Neural progenitor cell (in vitro differentiated cells): ENCODE results near the gene MAD1L1. TPM values are rescaled to one million over a fixed set of nuclear protein-coding genes. Genes with fewer than 3 reads are reported as not detected.

Experiments used
- DNase-seq: peaks from one replicate; pipeline ENCODE4 v3.0.0-alpha.2; 2016; ENCODE audit warnings: low spot score
- H2AFZ ChIP-seq: fragments of 200-600 bp; sonication (generic); replicated peaks from 2 replicates; pipeline ENCODE4 v1.6.1; 2016; ENCODE audit warnings: antibody characterized with exemption
- H3F3A ChIP-seq: fragments of 200-600 bp; sonication (generic); 2 replicates; pipeline ENCODE4 v1.6.1; 2016; ENCODE audit warnings: antibody characterized with exemption, low read depth
- H3K27ac ChIP-seq: fragments of 200-600 bp; sonication (generic); 2 replicates; pipeline ENCODE4 v1.5.1; 2016; ENCODE audit warnings: mild to moderate bottlenecking
- H3K27me3 ChIP-seq: fragments of 200-600 bp; sonication (generic); 2 replicates; pipeline ENCODE4 v1.6.1; 2016; ENCODE audit warnings: mild to moderate bottlenecking, moderate library complexity
- H3K36me3 ChIP-seq: fragments of 200-600 bp; sonication (generic); 2 replicates; pipeline ENCODE4 v1.5.1; 2016
- H3K4me1 ChIP-seq: fragments of 200-600 bp; sonication (generic); 2 replicates; pipeline ENCODE4 v1.6.1; 2016; ENCODE audit warnings: mixed run types
- H3K4me2 ChIP-seq: fragments of 200-600 bp; sonication (generic); 2 replicates; pipeline ENCODE4 v1.6.1; 2016
- H3K4me3 ChIP-seq: fragments of 200-600 bp; sonication (generic); 2 replicates; pipeline ENCODE4 v1.5.1; 2016
- H3K79me2 ChIP-seq: fragments of 200-600 bp; sonication (generic); 2 replicates; pipeline ENCODE4 v1.6.1; 2016; ENCODE audit warnings: low read depth
- H3K9ac ChIP-seq: fragments of 200-600 bp; sonication (generic); 2 replicates; pipeline ENCODE4 v1.6.1; 2016
- H3K9me3 ChIP-seq: fragments of 200-600 bp; sonication (generic); 2 replicates; pipeline ENCODE4 v1.5.1; 2016; ENCODE audit warnings: low read depth
- H4K20me1 ChIP-seq: fragments of 200-600 bp; sonication (generic); 2 replicates; pipeline ENCODE4 v1.6.1; 2016; ENCODE audit warnings: low read depth
- H3K27ac Mint-ChIP-seq: 3 replicates; pipeline ENCODE4 v1.8.0; 2021; ENCODE audit warnings: mixed read lengths
- H3K27me3 Mint-ChIP-seq: 2 replicates; pipeline ENCODE4 v1.8.0; 2022; ENCODE audit warnings: low read depth, mild to moderate bottlenecking, inconsistent platforms, moderate library complexity, mixed read lengths; ENCODE audit not compliant: insufficient read depth
- H3K36me3 Mint-ChIP-seq: 3 replicates; pipeline ENCODE4 v1.8.0; 2021; ENCODE audit warnings: mixed read lengths
- H3K4me1 Mint-ChIP-seq: 3 replicates; pipeline ENCODE4 v1.8.0; 2021; ENCODE audit warnings: mixed read lengths
- H3K4me3 Mint-ChIP-seq: 3 replicates; pipeline ENCODE4 v1.8.0; 2021; ENCODE audit warnings: mild to moderate bottlenecking, moderate library complexity, mixed read lengths
- H3K9me3 Mint-ChIP-seq: 3 replicates; pipeline ENCODE4 v1.8.0; 2020; ENCODE audit warnings: mixed read lengths
- EZH2 ChIP-seq: fragments of 200-600 bp; sonication (generic); IDR thresholded peaks from 2 replicates; pipeline ENCODE4 v1.6.1; 2017; ENCODE audit warnings: antibody characterized with exemption, mild to moderate bottlenecking, moderate library complexity
- EZH2phosphoT487 ChIP-seq: fragments of 200-600 bp; sonication (generic); IDR thresholded peaks from 2 replicates; pipeline ENCODE4 v1.6.1; 2017; ENCODE audit warnings: antibody characterized with exemption
- total RNA-seq: library from RNA; depleted of rRNA; stranded (reverse); fragments of >200 nt; gene quantifications from 2 replicates; pipeline ENCODE4 v1.2.3, GENCODE V29; 2015; ENCODE audit warnings: low replicate concordance
- TF ChIP-seq, protein P1 (sequence below): fragments of 200-600 bp; sonication (generic); IDR thresholded peaks from 2 replicates; pipeline ENCODE4 v1.5.1; 2017; ENCODE audit warnings: antibody characterized with exemption, mild to moderate bottlenecking

Gene MAD1L1
- total RNA-seq, 1 donor from 2014 or later, result 23.7 TPM

DNA sequence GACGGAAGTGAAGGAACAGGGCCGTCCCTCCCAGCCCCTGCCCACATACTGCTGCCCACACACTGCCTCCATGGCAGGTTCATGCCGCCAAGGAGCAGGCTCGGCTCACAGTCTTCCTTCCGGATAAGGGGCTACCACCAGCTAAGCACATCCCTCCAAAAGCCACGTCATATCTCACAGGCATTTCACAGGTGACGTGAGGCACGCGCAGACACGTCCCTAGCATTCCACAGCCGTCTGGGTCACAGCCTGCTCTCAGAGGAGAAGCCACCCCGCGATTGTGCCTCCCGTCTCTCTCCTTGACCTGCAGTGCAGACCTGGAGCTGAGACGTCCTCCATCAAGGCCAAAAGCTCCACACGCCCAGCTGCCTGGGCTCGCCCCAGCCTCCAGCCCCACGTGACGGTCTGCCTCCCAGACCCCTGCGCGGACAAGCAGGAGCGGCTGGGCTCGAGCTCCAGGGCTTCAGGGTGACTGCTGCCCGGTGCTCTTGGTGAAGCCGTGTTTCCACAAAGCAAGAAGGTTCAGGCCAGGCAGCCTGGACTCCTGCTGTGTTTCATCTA, 114.0 kb downstream of the MAD1L1 start:
- Histone ChIP-seq H3K79me2 (no peaks in the 10 kb centered on the region), H4K20me1 (peaks cover 6% of the 10 kb centered on the region), H3K4me1 (no peaks in the 10 kb centered on the region), H3K27ac (no peak overlapping the region), H3K36me3 (no peaks in the 10 kb centered on the region), H3K9me3 (no peaks in the 10 kb centered on the region), H3K27me3 (no peaks in the 10 kb centered on the region), H2AFZ (no peak overlapping the region), H3K9ac (no peak overlapping the region), H3K4me3 (no peak overlapping the region), H3K4me2 (no peak overlapping the region), H3F3A (no peaks in the 10 kb centered on the region)
- H3K4me3 Mint-ChIP-seq, result no peak overlapping the region
- no peak for DNase-seq
- no peak for TF ChIP-seq EZH2
- TF ChIP-seq EZH2phosphoT487, result no peak
- TF ChIP-seq, protein P1, sequence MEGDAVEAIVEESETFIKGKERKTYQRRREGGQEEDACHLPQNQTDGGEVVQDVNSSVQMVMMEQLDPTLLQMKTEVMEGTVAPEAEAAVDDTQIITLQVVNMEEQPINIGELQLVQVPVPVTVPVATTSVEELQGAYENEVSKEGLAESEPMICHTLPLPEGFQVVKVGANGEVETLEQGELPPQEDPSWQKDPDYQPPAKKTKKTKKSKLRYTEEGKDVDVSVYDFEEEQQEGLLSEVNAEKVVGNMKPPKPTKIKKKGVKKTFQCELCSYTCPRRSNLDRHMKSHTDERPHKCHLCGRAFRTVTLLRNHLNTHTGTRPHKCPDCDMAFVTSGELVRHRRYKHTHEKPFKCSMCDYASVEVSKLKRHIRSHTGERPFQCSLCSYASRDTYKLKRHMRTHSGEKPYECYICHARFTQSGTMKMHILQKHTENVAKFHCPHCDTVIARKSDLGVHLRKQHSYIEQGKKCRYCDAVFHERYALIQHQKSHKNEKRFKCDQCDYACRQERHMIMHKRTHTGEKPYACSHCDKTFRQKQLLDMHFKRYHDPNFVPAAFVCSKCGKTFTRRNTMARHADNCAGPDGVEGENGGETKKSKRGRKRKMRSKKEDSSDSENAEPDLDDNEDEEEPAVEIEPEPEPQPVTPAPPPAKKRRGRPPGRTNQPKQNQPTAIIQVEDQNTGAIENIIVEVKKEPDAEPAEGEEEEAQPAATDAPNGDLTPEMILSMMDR, result no peak
- H3K27ac Mint-ChIP-seq, result peak overlapping the region; percentile 21
- peaks cover 20% of the 10 kb centered on the region for H3K4me1 Mint-ChIP-seq
- H3K27me3 Mint-ChIP-seq, result peaks cover 2% of the 10 kb centered on the region
- no peaks in the 10 kb centered on the region for H3K9me3 Mint-ChIP-seq
- H3K36me3 Mint-ChIP-seq, result peaks cover 6% of the 10 kb centered on the region

DNA sequence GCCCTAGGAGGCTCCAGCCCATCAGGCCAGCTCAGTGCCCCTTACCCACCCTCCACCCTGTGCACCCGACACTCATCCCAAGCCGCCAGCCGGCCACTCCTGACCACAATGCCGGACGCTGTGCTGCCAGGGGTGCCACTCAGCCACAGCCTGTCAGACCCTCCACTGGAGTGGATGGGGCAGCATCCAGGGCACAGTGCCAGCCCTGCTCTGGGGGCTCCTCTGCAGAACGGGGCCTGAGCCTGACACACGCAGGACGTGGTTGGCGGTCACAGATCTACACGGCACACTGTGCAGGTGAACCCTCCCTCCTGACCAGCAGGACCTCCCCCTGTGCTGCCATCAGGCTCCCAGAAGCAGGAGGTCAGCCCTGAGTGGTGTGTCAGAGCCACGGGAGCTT, 114.7 kb downstream of the MAD1L1 start:
- Mint-ChIP-seq H3K9me3 (no peaks in the 10 kb centered on the region), H3K27ac (peak overlapping the region; percentile 21), H3K4me3 (no peak overlapping the region), H3K27me3 (peaks cover 2% of the 10 kb centered on the region), H3K36me3 (peaks cover 8% of the 10 kb centered on the region), H3K4me1 (peaks cover 23% of the 10 kb centered on the region)
- H3F3A ChIP-seq, result no peaks in the 10 kb centered on the region
- no peaks in the 10 kb centered on the region for H3K36me3 ChIP-seq
- H3K4me2 ChIP-seq, result no peak overlapping the region
- no peak overlapping the region for H2AFZ ChIP-seq
- no peaks in the 10 kb centered on the region for H3K27me3 ChIP-seq
- TF ChIP-seq, protein P1, result no peak
- TF ChIP-seq EZH2, result no peak
- no peak for TF ChIP-seq EZH2phosphoT487
- no peak overlapping the region for H3K27ac ChIP-seq
- H4K20me1 ChIP-seq, result peaks cover 6% of the 10 kb centered on the region
- H3K4me3 ChIP-seq, result no peak overlapping the region
- H3K79me2 ChIP-seq, result no peaks in the 10 kb centered on the region
- no peaks in the 10 kb centered on the region for H3K9me3 ChIP-seq
- no peak for DNase-seq
- H3K9ac ChIP-seq, result no peak overlapping the region
- H3K4me1 ChIP-seq, result no peaks in the 10 kb centered on the region

DNA sequence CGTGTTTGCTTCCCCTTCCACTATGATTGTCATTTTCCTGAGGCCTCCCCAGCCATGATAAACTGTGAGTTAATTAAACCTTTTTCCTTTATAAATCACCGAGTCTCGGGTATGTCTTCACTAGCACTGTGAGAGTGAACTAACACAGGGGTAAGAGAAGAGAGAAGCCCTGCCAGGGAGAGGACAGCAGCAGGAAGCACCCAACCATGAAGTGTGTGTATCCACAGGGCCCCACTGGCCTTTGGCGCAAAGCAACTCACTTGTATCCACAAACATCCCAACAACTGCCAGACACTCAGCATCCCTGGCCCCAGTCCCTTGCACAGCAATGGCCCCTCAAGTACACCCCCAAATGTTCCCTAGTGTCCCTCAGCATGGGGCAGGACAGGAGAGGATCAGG, 115.1 kb downstream of the MAD1L1 start:
- no peaks in the 10 kb centered on the region for H3K36me3 ChIP-seq
- H3K4me3 Mint-ChIP-seq, result no peak overlapping the region
- no peaks in the 10 kb centered on the region for H3K27me3 ChIP-seq
- H3K4me2 ChIP-seq, result no peak overlapping the region
- peaks cover 2% of the 10 kb centered on the region for H3K27me3 Mint-ChIP-seq
- H3K4me1 ChIP-seq, result no peaks in the 10 kb centered on the region
- no peak overlapping the region for H3K4me3 ChIP-seq
- H3K79me2 ChIP-seq, result no peaks in the 10 kb centered on the region
- no peak overlapping the region for H3K27ac ChIP-seq
- no peaks in the 10 kb centered on the region for H3K9me3 ChIP-seq
- H3K9me3 Mint-ChIP-seq, result no peaks in the 10 kb centered on the region
- no peaks in the 10 kb centered on the region for H3F3A ChIP-seq
- H3K27ac Mint-ChIP-seq, result peak overlapping the region; percentile 28
- TF ChIP-seq EZH2phosphoT487, result no peak
- TF ChIP-seq EZH2, result no peak
- TF ChIP-seq, protein P1, result no peak
- no peak overlapping the region for H2AFZ ChIP-seq
- H3K36me3 Mint-ChIP-seq, result peaks cover 8% of the 10 kb centered on the region
- peaks cover 26% of the 10 kb centered on the region for H3K4me1 Mint-ChIP-seq
- H4K20me1 ChIP-seq, result peaks cover 6% of the 10 kb centered on the region
- H3K9ac ChIP-seq, result no peak overlapping the region
- DNase-seq, result no peak
